Thyroid gland (tissue), 4 donors: Measurements from ENCODE around the gene TAP1. TPM values are rescaled to one million over a fixed set of nuclear protein-coding genes. Genes with fewer than 3 reads are reported as not detected.
A peak's percentile ranks its signal among the peaks of the same experiment; 100 is the strongest.

ENCODE experiments used
- DNase-seq, 2 donors: peaks; one replicate each; pipeline ENCODE4 v3.0.0-alpha.2; 2019
- H3K27ac ChIP-seq, 3 donors: fragments of 200-600 bp; sonication (generic); 1 replicate in 2 of 3; 2 replicates in 1 of 3; pipeline ENCODE4 v1.5.1; 2016 to 2019; ENCODE audit warnings: mild to moderate bottlenecking in 1 of 3, moderate library complexity in 1 of 3
- H3K27me3 ChIP-seq: fragments of 200-600 bp; sonication (generic); one replicate; pipeline ENCODE4 v1.5.1; 2019
- H3K36me3 ChIP-seq, 2 donors: fragments of 200-600 bp; sonication (generic); one replicate each; pipeline ENCODE4 v1.5.1; 2016 to 2019
- H3K4me1 ChIP-seq, 2 donors: fragments of 200-600 bp; sonication (generic); one replicate each; pipeline ENCODE4 v1.5.1; 2017 to 2019
- H3K4me3 ChIP-seq, 3 donors: fragments of 200-600 bp; sonication (generic); replicated peaks in 1 of 3; 1 replicate in 2 of 3; 2 replicates in 1 of 3; pipeline ENCODE4 v1.5.1; 2016; ENCODE audit warnings: mild to moderate bottlenecking in 1 of 3
- H3K9me3 ChIP-seq: fragments of 200-600 bp; sonication (generic); one replicate; pipeline ENCODE4 v1.5.1; 2017
- CTCF ChIP-seq, 6 experiments: fragments of 200-600 bp in 3 of 6; fragments of 450-650 bp in 3 of 6; sonication (generic) in 3 of 6; IDR thresholded peaks; one replicate each; pipeline ENCODE4 v1.5.1; 2016 to 2019; ENCODE audit warnings: antibody characterized with exemption in 6 of 6, mild to moderate bottlenecking in 2 of 6, inconsistent platforms in 1 of 6, moderate library complexity in 1 of 6
- POLR2A ChIP-seq, 2 donors: fragments of 450-650 bp; IDR thresholded peaks; one replicate each; pipeline ENCODE4 v1.6.1; 2017; ENCODE audit warnings: antibody characterized with exemption in 2 of 2, mild to moderate bottlenecking in 2 of 2, moderate library complexity in 1 of 2
- WGBS, 2 donors: methylation state at CpG; one replicate each; pipeline ENCODE4 v1.1.5; 2017; 5-methylcytosine and 5-hydroxymethylcytosine counted together
- intact Hi-C: fragments of 100-400 bp; cut with DNase I; formaldehyde crosslinking; loops from one replicate; pipeline ENCODE4 v1.15.1; 2023
- total RNA-seq, 4 donors: library from RNA; depleted of rRNA; stranded (reverse); fragments of >200 nt; gene quantifications; one replicate each; pipeline ENCODE4 v1.2.3, GENCODE V29; 2016

TAP1 gene
- total RNA-seq, 4 donors from 2014 or later = 11.0 to 28.5 (median 22.5) TPM

- no peaks in the 10 kb centered on the region for H3K27me3 ChIP-seq
- no peak for DNase-seq
- WGBS, 2 donors = 73 to 74% methylated on average over 7 of the region's 7 CpGs
- no peak overlapping the region for H3K4me3 ChIP-seq
- TF ChIP-seq CTCF (IDR thresholded peaks at IDR 0.05) = no peak
- H3K9me3 ChIP-seq = no peaks in the 10 kb centered on the region
- H3K4me1 ChIP-seq = peaks cover 0 to 9% of the 10 kb centered on the region in 2 donors
- H3K27ac ChIP-seq = no peak overlapping the region
- H3K36me3 ChIP-seq = no peaks in the 10 kb centered on the region
- intact Hi-C loops = no loop called here
Measured at GRCh38 chr6:32829495-32829894, 24.0 kb downstream of the TAP1 start.

- TF ChIP-seq POLR2A (IDR thresholded peaks at IDR 0.05) (no peak), CTCF (IDR thresholded peaks at IDR 0.05) (no peak)
- no peaks in the 10 kb centered on the region for H3K27me3 ChIP-seq
- WGBS, 2 donors = 79 to 90% methylated on average over 3 of the region's 3 CpGs
- no peak for DNase-seq
- H3K36me3 ChIP-seq = no peaks in the 10 kb centered on the region
- no peaks in the 10 kb centered on the region for H3K9me3 ChIP-seq
- peaks cover 0 to 9% of the 10 kb centered on the region in 2 donors for H3K4me1 ChIP-seq
- no peak overlapping the region for H3K27ac ChIP-seq
- intact Hi-C loops = no loop called here
- H3K4me3 ChIP-seq = no peak overlapping the region
Measured at GRCh38 chr6:32827025-32827424, 26.5 kb downstream of the TAP1 start.

DNA sequence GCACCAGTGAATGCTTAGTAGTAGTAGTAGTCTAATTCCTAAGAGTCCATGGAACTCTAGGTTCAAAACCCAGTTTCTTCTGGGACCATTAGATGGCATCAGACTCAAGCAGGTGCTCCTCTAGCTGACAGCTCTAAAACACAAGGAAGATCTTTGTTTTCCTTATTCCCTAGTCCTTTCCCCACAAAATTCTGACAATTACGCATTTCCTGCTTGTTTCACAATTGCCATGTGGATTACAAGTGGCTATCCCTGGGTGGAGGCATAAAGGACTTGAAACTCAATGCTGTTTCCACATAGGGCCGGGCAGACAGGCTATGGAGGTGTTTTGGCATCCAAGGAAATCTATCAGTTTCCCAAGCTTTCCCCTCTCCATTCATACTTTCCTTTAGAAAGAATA lies 27.5 kb downstream of the TAP1 start:
- Histone ChIP-seq H3K4me1 (peaks cover 0 to 6% of the 10 kb centered on the region in 2 donors), H3K27me3 (no peaks in the 10 kb centered on the region), H3K4me3 (no peak overlapping the region), H3K9me3 (no peaks in the 10 kb centered on the region), H3K36me3 (no peaks in the 10 kb centered on the region), H3K27ac (no peak overlapping the region)
- WGBS, 2 donors = 58 to 66% methylated on average over 2 of the region's 2 CpGs
- no peak for DNase-seq
- TF ChIP-seq CTCF (IDR thresholded peaks at IDR 0.05) (peak in 4 of 6 experiments; percentile 30 to 38 (median 36)), POLR2A (IDR thresholded peaks at IDR 0.05) (no peak)
- intact Hi-C loops = no loop called here

DNA sequence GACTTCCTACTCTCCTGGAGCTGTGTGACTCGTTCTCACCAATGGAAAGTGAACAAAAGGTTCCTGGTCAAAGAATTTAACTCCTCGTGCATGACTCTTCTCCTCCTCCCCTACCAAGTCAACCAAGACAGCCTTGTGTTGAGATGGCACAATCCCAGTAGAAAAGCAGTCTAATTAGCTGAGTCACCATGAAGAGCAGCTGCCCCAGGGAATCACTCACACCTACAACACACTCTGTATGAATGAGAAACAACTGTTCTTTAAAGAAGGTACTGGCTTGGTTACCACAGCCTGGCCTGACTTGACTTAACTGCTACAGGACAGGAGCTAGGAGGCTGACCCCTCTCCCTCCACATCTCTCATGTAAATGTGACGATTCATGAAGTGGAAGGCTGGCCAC lies 33.8 kb downstream of the TAP1 start:
- no peaks in the 10 kb centered on the region for H3K4me1 ChIP-seq
- peak in 1 of 2 donors; percentile 24 for DNase-seq
- no peak overlapping the region for H3K4me3 ChIP-seq
- intact Hi-C loops = loop anchor here (5.0 kb wide), 1 partner anchor 413 kb away; no protein-coding TSS in a partner anchor
- H3K27me3 ChIP-seq = no peaks in the 10 kb centered on the region
- no peak overlapping the region for H3K27ac ChIP-seq
- no peak for TF ChIP-seq CTCF (IDR thresholded peaks at IDR 0.05)
- 44 to 69% methylated on average over 3 of the region's 3 CpGs for WGBS, 2 donors
- no peaks in the 10 kb centered on the region for H3K36me3 ChIP-seq
- no peaks in the 10 kb centered on the region for H3K9me3 ChIP-seq

- H3K27me3 ChIP-seq = no peaks in the 10 kb centered on the region
- 80 to 83% methylated on average over 2 of the region's 2 CpGs for WGBS, 2 donors
- intact Hi-C loops = no loop called here
- H3K27ac ChIP-seq = no peak overlapping the region
- DNase-seq = no peak
- TF ChIP-seq CTCF (IDR thresholded peaks at IDR 0.05) (no peak), POLR2A (IDR thresholded peaks at IDR 0.05) (no peak)
- no peaks in the 10 kb centered on the region for H3K36me3 ChIP-seq
- no peaks in the 10 kb centered on the region for H3K4me1 ChIP-seq
- no peak overlapping the region for H3K4me3 ChIP-seq
- no peaks in the 10 kb centered on the region for H3K9me3 ChIP-seq
Measured at GRCh38 chr6:32818867-32819266, 34.6 kb downstream of the TAP1 start.
